Measurements from ENCODE around the gene GMDS. TPM values are rescaled to one million over a fixed set of nuclear protein-coding genes. Genes with fewer than 3 reads are reported as not detected.

GMDS gene
- total and polyA plus RNA-seq, 11 donors: 4.5 to 10.7 (median 7.0) TPM

- 79 to 96% (median 85%) methylated on average over 4 of the region's 4 CpGs for WGBS, 4 donors
These were observed 229.4 kb downstream of the GMDS start for GRCh38 chr6:2016040-2016439.

GRCh38 chr6:2008383-2008976, 236.9 kb downstream of the GMDS start:
- TF ChIP-seq POLR2A (IDR thresholded peaks at IDR 0.05) (no peak), CTCF (IDR thresholded peaks at IDR 0.05) (no peak)
- ATAC-seq: no peak
- Histone ChIP-seq H3K27me3 (no peaks in the 10 kb centered on the region), H3K27ac (no peak overlapping the region), H3K36me3 (no peaks in the 10 kb centered on the region), H3K9me3 (peaks cover 0 to 22% (median 0%) of the 10 kb centered on the region in 12 donors), H3K4me3 (no peak overlapping the region), H3K4me1 (no peaks in the 10 kb centered on the region)
- intact Hi-C loops (cut with DNase I): no loop called here
- 76 to 99% (median 97%) methylated on average over 2 of the region's 2 CpGs for WGBS, 4 donors
- DNase-seq: no peak

More at GRCh38 chr6:2016040-2016439, 229.4 kb downstream of the GMDS start:
- no peak overlapping the region for H3K27ac ChIP-seq
- DNase-seq (no peak), ATAC-seq (no peak)
- no peaks in the 10 kb centered on the region for H3K36me3 ChIP-seq
- no peaks in the 10 kb centered on the region for H3K27me3 ChIP-seq
- H3K9me3 ChIP-seq: peaks cover 0 to 34% (median 8%) of the 10 kb centered on the region in 12 donors
- no peak overlapping the region for H3K4me3 ChIP-seq
- intact Hi-C loops (cut with DNase I): no loop called here
- H3K4me1 ChIP-seq: peaks cover 0 to 8% (median 4%) of the 10 kb centered on the region in 12 donors
- TF ChIP-seq POLR2A (IDR thresholded peaks at IDR 0.05) (no peak), CTCF (IDR thresholded peaks at IDR 0.05) (no peak)

- intact Hi-C loops (cut with DNase I): no loop called here
- 81 to 95% (median 84%) methylated on average over 4 of the region's 4 CpGs for WGBS, 4 donors
- TF ChIP-seq CTCF (IDR thresholded peaks at IDR 0.05): no peak
- no peak for TF ChIP-seq POLR2A (IDR thresholded peaks at IDR 0.05)
These were observed 238.2 kb downstream of the GMDS start for GRCh38 chr6:2007165-2007564.

GRCh38 chr6:2004888-2005287, 240.5 kb downstream of the GMDS start:
- Histone ChIP-seq H3K4me3 (no peak overlapping the region), H3K4me1 (no peaks in the 10 kb centered on the region), H3K27ac (no peak overlapping the region), H3K36me3 (no peaks in the 10 kb centered on the region), H3K27me3 (no peaks in the 10 kb centered on the region), H3K9me3 (peaks cover 0 to 9% (median 0%) of the 10 kb centered on the region in 12 donors)
- DNase-seq (no peak), ATAC-seq (no peak)
- WGBS, 4 donors: 89 to 94% (median 91%) methylated on average over 3 of the region's 3 CpGs
- intact Hi-C loops (cut with DNase I): no loop called here
- TF ChIP-seq POLR2A (IDR thresholded peaks at IDR 0.05) (no peak), CTCF (IDR thresholded peaks at IDR 0.05) (no peak)

More at GRCh38 chr6:2007165-2007564, 238.2 kb downstream of the GMDS start:
- H3K9me3 ChIP-seq: peaks cover 0 to 22% (median 0%) of the 10 kb centered on the region in 12 donors
- no peaks in the 10 kb centered on the region for H3K36me3 ChIP-seq
- ATAC-seq (no peak), DNase-seq (no peak)
- H3K4me3 ChIP-seq: no peak overlapping the region
- no peaks in the 10 kb centered on the region for H3K4me1 ChIP-seq
- no peak overlapping the region for H3K27ac ChIP-seq
- no peaks in the 10 kb centered on the region for H3K27me3 ChIP-seq

Data from heart left ventricle (tissue), 16 donors.